IPS-NIHi11 (cell line): ENCODE measurements around the gene PTPRO.

ENCODE experiments used
- DNase-seq: peaks from one replicate; pipeline ENCODE4 v3.0.0; 2012; ENCODE audit warnings: mixed read lengths, low spot score

The PTPRO gene

GRCh38 chr12:15350643-15351042 is 28.3 kb downstream of the PTPRO start:
- DNase-seq, result no peak

- no peak for DNase-seq
Observed at GRCh38 chr12:15355766-15356165, 33.5 kb downstream of the PTPRO start.

GRCh38 chr12:15356951-15357364 is 34.6 kb downstream of the PTPRO start:
- no peak for DNase-seq

- no peak for DNase-seq
Observed at GRCh38 chr12:15364221-15365160, 42.2 kb downstream of the PTPRO start.

- no peak for DNase-seq
Observed at GRCh38 chr12:15368812-15369211, 46.5 kb downstream of the PTPRO start.

GRCh38 chr12:15372352-15372751 is 50.0 kb downstream of the PTPRO start:
- DNase-seq, result no peak

GRCh38 chr12:15387772-15388171 is 65.5 kb downstream of the PTPRO start:
- no peak for DNase-seq

- DNase-seq, result no peak
Observed at GRCh38 chr12:15389561-15389960, 67.3 kb downstream of the PTPRO start.

GRCh38 chr12:15393037-15393436 is 70.7 kb downstream of the PTPRO start:
- DNase-seq, result no peak

GRCh38 chr12:15393995-15394394 is 71.7 kb downstream of the PTPRO start:
- no peak for DNase-seq

GRCh38 chr12:15404485-15404884 is 82.2 kb downstream of the PTPRO start:
- no peak for DNase-seq

- no peak for DNase-seq
Observed at GRCh38 chr12:15405606-15406005, 83.3 kb downstream of the PTPRO start.

- no peak for DNase-seq
Observed at GRCh38 chr12:15407025-15407424, 84.7 kb downstream of the PTPRO start.

- DNase-seq, result no peak
Observed at GRCh38 chr12:15411842-15412241, 89.5 kb downstream of the PTPRO start.

GRCh38 chr12:15417691-15418090 is 95.4 kb downstream of the PTPRO start:
- DNase-seq, result no peak

GRCh38 chr12:15423629-15424028 is 101.3 kb downstream of the PTPRO start:
- no peak for DNase-seq

- DNase-seq, result no peak
Observed at GRCh38 chr12:15427913-15428312, 105.6 kb downstream of the PTPRO start.

- DNase-seq, result no peak
Observed at GRCh38 chr12:15428632-15429031, 106.3 kb downstream of the PTPRO start.

GRCh38 chr12:15429262-15429661 is 107.0 kb downstream of the PTPRO start:
- no peak for DNase-seq

GRCh38 chr12:15435597-15435996 is 113.3 kb downstream of the PTPRO start:
- peak; percentile 23 for DNase-seq

- DNase-seq, result no peak
Observed at GRCh38 chr12:15439459-15439858, 117.2 kb downstream of the PTPRO start.

- no peak for DNase-seq
Observed at GRCh38 chr12:15443050-15443449, 120.7 kb downstream of the PTPRO start.

GRCh38 chr12:15443611-15444010 is 121.3 kb downstream of the PTPRO start:
- DNase-seq, result no peak

GRCh38 chr12:15444523-15444922 is 122.2 kb downstream of the PTPRO start:
- DNase-seq, result no peak
